HepG2 (cell line): ENCODE results near the gene CCL4.
"Not testable (repeated sequence)": the region's sequence is repeated elsewhere in the genome, so short reads cannot be mapped to it uniquely, and the experiment has no call there.

ENCODE experiments used
- EZH2 ChIP-seq: conservative IDR thresholded peaks from 2 replicates; pipeline ENCODE4 v1.6.1; 2012; ENCODE audit warnings: mild to moderate bottlenecking, low read depth, low read length, moderate library complexity
- MYC ChIP-seq: sonication (generic); formaldehyde crosslinking; IDR thresholded peaks from 2 replicates; pipeline ENCODE4 v1.9.0; 2021; ENCODE audit warnings: missing genetic modification reagents, borderline replicate concordance
- STAT5B ChIP-seq: sonication (generic); formaldehyde crosslinking; IDR thresholded peaks from 2 replicates; pipeline ENCODE4 v1.4.0; 2020; ENCODE audit warnings: missing genetic modification reagents
- ZNF549 ChIP-seq: sonication (generic); formaldehyde crosslinking; IDR thresholded peaks from 2 replicates; pipeline ENCODE4 v1.5.0; 2020; ENCODE audit warnings: missing genetic modification reagents
- ZUFSP ChIP-seq: sonication (generic); formaldehyde crosslinking; IDR thresholded peaks from 2 replicates; pipeline ENCODE4 v1.9.0; 2021; ENCODE audit warnings: missing genetic modification reagents, mild to moderate bottlenecking, borderline replicate concordance

- not testable (repeated sequence) for TF ChIP-seq EZH2; STAT5B (CRISPR knock-in tag); MYC; ZUFSP (CRISPR knock-in tag); ZNF549
Observed at GRCh38 chr17:36121099-36121498, 17.5 kb downstream of the CCL4 start.
